ENCODE data around the gene NOS1.

NOS1 gene

DNA sequence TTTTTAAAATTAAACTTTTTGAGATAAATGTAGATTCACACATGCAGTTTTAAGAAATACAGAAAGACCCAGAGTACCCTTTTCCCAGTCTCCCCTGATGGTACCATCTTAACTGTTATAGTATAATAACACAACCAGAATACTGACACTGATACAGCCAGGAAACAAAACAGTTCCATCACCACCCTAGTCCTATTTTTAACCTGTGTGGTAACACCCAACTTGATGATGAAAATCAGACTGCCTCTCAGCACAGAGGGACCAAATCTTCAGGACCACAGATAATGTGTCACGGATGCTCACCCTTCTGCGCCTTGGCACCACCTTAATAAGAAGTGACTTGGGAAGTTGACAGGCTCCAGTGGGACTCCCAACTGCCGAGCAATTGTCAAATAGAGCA is 189.3 kb downstream of the NOS1 start:
- DNase-seq (ENCODE audit: low spot score), result no peak

DNA sequence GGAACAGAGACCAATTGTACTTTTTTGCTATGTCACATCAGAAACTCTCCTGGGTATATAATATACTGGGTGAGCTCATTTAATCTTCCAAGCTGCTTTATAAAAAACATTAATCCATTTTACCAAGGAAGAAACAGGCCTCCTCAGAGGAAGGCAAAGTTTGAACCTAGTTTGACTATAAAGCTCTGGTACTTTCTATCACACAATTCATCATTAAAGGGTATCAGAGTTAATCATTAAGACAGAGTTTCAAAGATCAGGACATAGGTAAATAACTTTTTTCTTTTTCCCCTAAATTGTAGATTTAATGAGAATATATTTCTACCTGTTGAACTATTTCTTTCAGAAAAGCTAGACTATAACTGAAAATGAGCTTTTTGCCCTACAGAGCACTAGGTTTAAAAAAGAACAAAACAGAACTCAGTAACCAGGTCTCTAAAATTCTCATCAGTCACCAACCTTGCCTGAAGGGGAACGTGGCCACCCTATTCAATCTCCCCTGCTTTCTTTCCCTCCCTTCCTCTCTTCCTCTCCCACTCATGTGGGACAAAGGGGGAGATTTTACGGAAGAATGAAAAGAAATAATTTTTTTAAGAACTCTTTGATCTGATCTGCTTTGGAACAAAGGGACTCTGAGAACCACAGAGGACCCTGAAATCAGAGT is 189.8 kb downstream of the NOS1 start:
- DNase-seq (ENCODE audit: low spot score), result no peak

DNA sequence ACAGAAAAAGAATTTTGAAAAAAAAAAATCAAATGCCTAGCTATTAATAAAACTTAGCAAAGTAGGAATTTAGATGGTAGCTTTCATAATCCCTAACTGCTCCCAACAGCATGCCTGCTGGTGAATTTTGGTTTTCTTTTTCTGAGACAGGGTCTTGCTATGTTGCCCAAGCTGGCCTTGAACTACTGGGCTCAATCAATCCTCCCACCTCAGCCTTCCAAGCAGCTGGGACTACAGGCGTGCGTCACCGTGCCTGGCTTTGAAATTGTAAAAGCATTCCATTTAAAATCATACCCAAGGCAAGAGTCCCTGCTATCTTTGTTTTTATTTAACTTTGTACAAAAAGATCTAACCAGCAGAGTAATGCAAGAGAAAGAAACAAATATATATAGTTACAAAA is 191.9 kb downstream of the NOS1 start:
- no peak for DNase-seq (ENCODE audit: low spot score)

DNA sequence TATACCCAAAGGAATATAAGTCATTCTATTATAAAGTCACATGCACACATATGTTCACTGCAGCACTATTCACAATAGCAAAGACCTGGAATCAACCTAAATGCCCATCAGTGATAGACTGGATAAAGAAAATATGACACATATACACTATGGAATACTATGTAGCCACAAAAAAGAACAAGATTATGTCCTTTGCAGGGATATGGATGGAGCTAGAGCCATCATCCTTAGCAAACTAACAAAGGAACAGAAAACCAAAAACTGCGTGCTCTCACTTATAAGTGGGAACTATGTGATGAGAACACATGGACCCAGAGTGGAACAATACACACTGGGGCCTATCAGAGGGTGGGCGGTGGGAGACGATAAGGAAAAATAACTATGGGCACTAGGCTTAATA is 192.4 kb downstream of the NOS1 start:
- no peak for DNase-seq (ENCODE audit: low spot score)

DNA sequence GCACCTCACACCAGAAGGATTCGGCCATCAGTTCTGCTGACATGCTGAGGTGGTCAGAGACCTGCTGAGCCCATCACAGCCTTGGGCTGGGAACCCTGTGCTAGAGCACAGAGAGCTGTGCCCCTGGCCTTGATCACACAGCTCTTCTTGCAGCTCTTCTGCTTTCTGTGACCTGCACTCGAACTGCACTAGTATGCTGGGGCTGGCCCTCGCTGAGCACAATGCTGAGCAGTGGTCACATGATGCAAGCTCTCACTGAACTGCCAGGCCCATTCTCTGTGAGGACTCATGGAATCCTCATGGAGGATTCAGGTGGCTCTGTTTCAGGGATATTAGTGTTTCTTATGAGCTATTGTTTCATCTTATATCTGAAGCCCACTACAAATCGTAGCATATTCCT is 193.7 kb downstream of the NOS1 start:
- DNase-seq (ENCODE audit: low spot score), result no peak

DNA sequence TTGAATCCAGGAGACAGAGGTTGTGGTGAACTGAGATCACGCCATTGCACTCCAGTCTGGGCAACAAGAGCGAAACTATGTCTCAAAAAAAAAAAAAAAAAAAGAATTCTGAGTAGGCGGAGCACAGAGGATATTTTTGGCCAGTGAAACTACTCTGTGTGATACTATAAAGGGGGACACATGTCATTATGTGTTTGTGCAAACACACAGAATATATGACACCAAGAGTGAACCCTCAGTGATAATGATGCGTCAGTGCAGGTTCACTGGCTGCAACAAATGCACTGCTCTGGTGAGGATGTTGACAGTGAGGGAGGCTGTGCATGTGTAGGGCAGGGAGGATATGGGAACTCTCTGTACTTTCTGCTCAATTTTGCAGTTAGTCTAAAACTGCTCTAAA is 195.3 kb downstream of the NOS1 start:
- no peak for DNase-seq (ENCODE audit: low spot score)

DNA sequence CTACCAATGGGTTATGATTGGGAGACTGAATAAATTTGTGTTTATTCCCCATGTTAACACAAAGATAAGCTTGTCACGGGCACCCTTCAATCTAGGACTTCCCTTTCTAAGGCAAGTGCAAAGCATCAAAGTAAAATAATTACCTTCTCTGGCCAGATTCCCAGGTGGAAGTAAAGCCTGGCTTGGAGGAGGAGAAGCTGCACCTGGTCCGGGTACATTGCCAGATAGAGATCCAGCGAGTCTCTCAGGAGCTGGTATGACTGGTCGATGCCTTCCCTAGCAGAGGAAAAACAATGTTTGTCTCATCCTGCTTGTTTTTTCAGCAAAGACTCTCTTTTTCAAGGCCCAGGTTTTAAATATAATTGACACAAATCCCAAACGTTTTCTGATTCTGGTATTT is 196.1 kb downstream of the NOS1 start:
- DNase-seq (ENCODE audit: low spot score), result no peak

DNA sequence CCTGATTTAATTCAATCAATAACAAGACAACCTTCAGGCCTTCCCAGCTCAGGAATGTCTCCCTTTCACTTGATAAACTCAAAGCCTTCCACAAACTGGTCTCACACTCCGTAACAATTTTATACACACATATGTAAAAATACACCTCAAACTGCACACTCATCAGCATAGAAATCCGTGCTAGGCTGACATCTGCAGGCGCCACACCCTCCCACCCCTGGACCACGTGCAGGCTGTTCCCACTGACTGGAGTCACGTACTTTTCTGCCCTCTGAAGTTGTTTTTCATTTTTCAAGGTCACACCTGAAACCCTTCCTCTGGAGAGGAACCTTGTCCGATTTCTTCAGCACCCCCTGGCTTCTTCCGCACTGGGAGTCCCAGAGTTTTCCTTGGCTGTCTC is 198.8 kb downstream of the NOS1 start:
- no peak for DNase-seq (ENCODE audit: low spot score)

DNA sequence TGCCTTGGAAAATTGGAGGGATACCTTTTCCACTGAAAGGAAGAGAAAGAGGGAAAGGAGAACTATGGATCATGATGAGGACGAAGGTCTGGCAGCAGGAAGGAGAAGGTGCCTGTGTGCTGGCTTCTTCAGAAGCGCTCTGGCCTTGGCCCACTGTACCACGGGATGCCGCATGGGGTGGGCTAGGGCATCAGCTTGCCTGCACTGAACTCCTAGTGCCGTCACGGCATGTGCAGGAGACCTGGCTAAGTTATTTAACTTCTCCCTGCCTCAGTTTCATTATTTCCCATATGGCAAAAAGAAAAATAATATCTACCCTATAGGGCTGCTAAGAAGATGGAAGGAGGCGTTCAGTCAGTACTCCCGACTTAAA is 199.3 kb downstream of the NOS1 start:
- no peak for DNase-seq (ENCODE audit: low spot score)

DNA sequence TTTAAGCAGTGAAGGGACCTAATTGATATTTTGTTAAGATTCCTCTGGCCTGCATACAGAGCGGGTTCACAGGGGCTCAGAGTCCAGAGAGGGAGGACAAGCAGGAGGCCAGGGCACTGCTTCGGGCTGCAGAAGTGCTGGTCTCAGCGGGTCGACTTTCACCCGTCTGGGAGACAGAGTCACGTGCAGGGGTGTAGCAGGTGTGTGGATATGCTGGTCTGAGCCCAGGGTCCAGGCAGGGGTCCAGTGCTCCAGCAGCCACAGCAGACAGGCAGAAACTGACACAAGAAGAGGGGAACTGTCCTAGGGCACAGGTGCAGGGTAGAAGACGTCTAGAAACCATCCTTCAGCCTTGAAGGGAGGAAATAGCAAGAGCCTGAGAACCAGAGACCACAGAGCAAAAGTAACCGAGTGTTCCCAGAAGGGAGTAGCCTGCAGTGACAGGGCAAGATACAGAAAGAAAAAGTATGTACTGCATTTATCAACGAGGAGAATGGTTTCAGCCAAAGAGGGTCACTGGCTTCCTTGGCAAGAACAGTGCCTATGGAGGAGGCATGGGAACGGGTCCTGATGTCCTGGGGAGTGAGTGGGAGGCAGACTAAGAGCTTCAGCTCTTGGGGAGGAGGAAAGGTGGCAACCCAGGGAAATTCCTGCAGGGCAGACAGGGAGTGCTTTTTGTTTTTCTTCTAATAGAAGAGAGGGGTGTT is 199.8 kb downstream of the NOS1 start:
- no peak for DNase-seq (ENCODE audit: low spot score)

DNA sequence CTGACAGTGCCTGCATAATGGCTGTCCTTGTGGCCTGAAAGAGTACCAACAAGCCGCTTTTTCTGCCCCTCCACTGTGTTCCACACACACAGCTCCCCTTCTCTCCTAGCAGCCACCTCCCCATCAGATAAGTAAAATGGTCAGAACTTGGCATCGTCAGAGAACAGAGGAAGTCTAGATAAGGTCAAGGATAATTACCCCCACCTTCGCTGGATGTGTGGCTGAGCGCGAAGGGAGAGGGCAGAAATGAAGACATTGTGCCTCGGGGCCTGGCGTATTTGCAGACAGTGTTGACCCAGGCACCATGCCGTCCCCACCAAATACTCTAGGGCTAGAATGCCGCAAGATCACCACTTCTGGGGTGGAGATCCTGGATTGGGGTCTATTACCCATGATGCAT is 201.8 kb downstream of the NOS1 start:
- DNase-seq (ENCODE audit: low spot score), result no peak

DNA sequence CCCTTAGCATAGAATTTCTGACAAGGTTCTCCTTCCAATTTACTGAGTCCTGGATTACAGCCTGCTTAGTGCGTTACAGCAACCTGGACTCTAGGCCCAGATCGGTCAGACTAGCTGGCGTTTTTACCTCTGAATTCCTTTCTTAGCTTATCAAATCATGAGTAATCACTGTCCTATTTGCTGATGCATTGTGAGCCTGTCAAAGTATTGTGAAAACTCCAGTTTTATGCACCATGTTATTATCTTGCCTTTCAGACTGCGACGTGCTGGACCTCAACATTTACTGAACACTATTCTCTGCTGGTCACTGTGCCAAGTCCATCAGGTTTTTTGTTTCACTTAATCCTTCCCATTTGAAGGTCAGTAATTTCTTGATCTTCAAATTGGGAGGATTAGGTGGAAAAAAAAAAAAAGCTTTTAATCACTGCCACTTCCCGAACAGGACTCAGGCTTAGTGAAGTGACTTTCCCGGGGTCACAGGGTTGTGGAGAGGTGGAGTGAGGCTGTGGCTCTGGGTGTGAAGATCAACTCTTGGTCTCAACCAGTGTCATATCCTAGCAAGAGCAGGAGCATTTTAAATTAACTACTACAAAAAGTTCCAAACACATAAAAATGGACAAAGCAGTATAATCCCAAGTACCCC is 202.4 kb downstream of the NOS1 start:
- no peak for DNase-seq (ENCODE audit: low spot score)

Data from hepatic stellate cell (primary cell).